Gastroesophageal sphincter (tissue), 4 donors: Measurements from ENCODE around the gene LANCL1. TPM values are rescaled to one million over a fixed set of nuclear protein-coding genes. Genes with fewer than 3 reads are reported as not detected.

Experiments used
- ATAC-seq: fragments of 150-250 bp; one replicate; pipeline ENCODE4 v1.9.1; 2016; ENCODE audit warnings: mild to moderate bottlenecking, moderate library complexity
- H3K27ac ChIP-seq, 4 donors: fragments of 200-600 bp; sonication (generic) in 3 of 4; 1 replicate in 3 of 4; 2 replicates in 1 of 4; pipeline ENCODE4 v1.5.1; 2016 to 2019
- H3K27me3 ChIP-seq: fragments of 200-600 bp; sonication (generic); one replicate; pipeline ENCODE4 v1.5.1; 2019
- H3K36me3 ChIP-seq, 2 donors: fragments of 200-600 bp; sonication (generic); one replicate each; pipeline ENCODE4 v1.5.1; 2019; ENCODE audit warnings: control low read depth in 1 of 2
- H3K4me1 ChIP-seq, 3 donors: fragments of 200-600 bp; sonication (generic); 1 replicate in 2 of 3; 2 replicates in 1 of 3; pipeline ENCODE4 v1.5.1; 2016 to 2019; ENCODE audit warnings: control low read depth in 2 of 3
- H3K4me3 ChIP-seq, 2 donors: fragments of 200-600 bp; sonication (generic); one replicate each; pipeline ENCODE4 v1.5.1; 2019; ENCODE audit warnings: mild to moderate bottlenecking in 1 of 2, moderate library complexity in 1 of 2
- H3K9me3 ChIP-seq, 3 donors: fragments of 200-600 bp; sonication (generic); one replicate each; pipeline ENCODE4 v1.5.1; 2017 to 2019; ENCODE audit warnings: control low read depth in 2 of 3
- EP300 ChIP-seq: sonication (generic); formaldehyde crosslinking; IDR thresholded peaks from one replicate; pipeline ENCODE4 v1.6.1; 2017; ENCODE audit warnings: antibody characterized with exemption, mild to moderate bottlenecking
- POLR2A ChIP-seq, 2 donors: fragments of 450-650 bp; IDR thresholded peaks; one replicate each; pipeline ENCODE4 v1.6.1; 2017; ENCODE audit warnings: antibody characterized with exemption in 2 of 2, mild to moderate bottlenecking in 2 of 2, moderate library complexity in 1 of 2
- POLR2AphosphoS5 ChIP-seq: sonication (generic); formaldehyde crosslinking; IDR thresholded peaks from one replicate; pipeline ENCODE4 v1.6.1; 2017; ENCODE audit warnings: antibody characterized with exemption
- WGBS, 2 donors: methylation state at CpG; one replicate each; pipeline ENCODE4 v1.1.5; 2018; ENCODE audit warnings: low coverage in 1 of 2; 5-methylcytosine and 5-hydroxymethylcytosine counted together
- total RNA-seq, 4 donors: library from RNA; depleted of rRNA; stranded (reverse); fragments of >200 nt; gene quantifications; one replicate each; pipeline ENCODE4 v1.1.0, GENCODE V29; 2016
- TF ChIP-seq, protein P1 (sequence below), 4 experiments: fragments of 200-600 bp in 2 of 4; fragments of 450-650 bp in 2 of 4; sonication (generic) in 1 of 4; IDR thresholded peaks; one replicate each; pipeline ENCODE4 v1.5.1; 2017 to 2019; ENCODE audit warnings: antibody characterized with exemption in 4 of 4, mild to moderate bottlenecking in 2 of 4, moderate library complexity in 2 of 4

Gene LANCL1
- total RNA-seq, 4 donors from 2014 or later = 33.0 to 44.4 (median 34.8) TPM

DNA sequence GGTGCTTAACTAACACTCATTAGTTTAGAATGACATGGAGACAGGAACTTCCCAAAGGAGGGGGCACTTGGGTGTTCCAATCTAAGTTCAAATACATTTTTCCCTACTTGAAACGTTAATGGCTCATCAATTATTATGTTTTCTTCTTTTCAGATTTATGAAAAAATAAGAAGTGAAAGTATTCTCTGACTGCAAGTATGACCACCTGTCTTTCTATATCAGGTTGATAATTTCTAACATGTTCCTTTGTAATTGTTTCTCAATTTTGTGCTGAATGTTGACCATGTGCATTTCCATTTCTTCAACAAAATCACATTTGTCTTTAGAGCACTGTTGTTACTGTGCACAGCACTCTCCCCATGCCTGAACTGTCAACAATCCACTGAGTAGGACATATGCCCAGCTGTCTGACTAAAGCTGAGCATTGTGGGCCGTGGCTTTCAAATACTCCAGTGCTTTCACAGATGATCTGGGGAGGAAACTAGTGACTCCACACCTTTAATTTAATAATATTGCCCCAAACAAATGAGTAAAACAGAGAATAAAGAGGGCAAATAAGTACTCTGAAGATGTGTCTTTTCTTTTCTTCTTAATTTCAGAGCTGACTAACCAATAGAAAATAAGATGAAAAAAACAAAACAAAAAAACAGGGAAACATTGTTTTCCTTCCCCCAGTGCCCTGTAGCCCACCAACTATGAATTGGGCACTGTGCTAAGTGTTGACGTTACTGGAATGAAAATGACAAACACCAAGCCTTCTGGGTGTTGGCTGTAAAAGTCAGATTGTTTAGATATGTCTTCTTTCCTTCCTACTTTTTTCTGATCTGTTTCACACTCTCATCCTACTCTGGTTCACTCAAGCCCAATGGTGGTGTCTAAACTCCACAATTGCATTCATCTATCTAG is 16.0 kb downstream of the LANCL1 start:
- no peaks in the 10 kb centered on the region for H3K27me3 ChIP-seq
- H3K36me3 ChIP-seq = peaks cover 0 to 80% of the 10 kb centered on the region in 2 donors
- H3K4me1 ChIP-seq = peaks cover 0 to 5% (median 0%) of the 10 kb centered on the region in 3 donors
- TF ChIP-seq EP300 (no peak), POLR2A (IDR thresholded peaks at IDR 0.05) (no peak), POLR2AphosphoS5 (no peak)
- TF ChIP-seq, protein P1, sequence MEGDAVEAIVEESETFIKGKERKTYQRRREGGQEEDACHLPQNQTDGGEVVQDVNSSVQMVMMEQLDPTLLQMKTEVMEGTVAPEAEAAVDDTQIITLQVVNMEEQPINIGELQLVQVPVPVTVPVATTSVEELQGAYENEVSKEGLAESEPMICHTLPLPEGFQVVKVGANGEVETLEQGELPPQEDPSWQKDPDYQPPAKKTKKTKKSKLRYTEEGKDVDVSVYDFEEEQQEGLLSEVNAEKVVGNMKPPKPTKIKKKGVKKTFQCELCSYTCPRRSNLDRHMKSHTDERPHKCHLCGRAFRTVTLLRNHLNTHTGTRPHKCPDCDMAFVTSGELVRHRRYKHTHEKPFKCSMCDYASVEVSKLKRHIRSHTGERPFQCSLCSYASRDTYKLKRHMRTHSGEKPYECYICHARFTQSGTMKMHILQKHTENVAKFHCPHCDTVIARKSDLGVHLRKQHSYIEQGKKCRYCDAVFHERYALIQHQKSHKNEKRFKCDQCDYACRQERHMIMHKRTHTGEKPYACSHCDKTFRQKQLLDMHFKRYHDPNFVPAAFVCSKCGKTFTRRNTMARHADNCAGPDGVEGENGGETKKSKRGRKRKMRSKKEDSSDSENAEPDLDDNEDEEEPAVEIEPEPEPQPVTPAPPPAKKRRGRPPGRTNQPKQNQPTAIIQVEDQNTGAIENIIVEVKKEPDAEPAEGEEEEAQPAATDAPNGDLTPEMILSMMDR (IDR thresholded peaks at IDR 0.05) = no peak
- H3K9me3 ChIP-seq = no peaks in the 10 kb centered on the region
- no peak overlapping the region for H3K27ac ChIP-seq
- ATAC-seq = no peak
- 88 to 90% methylated on average over 3 of the region's 3 CpGs for WGBS, 2 donors
- H3K4me3 ChIP-seq = no peak overlapping the region

DNA sequence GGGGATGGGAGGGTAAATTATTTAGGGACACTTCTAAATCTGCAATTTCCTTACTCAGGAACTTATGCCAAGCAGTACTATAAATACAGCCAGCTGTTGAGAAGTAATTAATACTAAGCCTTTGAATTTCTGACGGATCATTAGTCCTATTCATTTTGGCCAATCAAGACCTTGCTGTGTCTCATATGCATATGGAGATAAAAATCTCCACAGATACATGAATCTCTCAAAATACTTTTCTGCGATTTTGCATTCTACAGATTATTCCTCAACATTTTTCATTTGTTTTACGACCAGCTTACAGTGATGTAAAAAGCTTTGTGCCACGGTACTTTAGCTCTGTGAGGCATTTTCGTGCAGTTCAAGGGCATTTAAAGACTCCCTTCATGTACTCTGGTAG is 16.7 kb downstream of the LANCL1 start:
- H3K4me3 ChIP-seq = no peak overlapping the region
- peaks cover 0 to 5% (median 0%) of the 10 kb centered on the region in 3 donors for H3K4me1 ChIP-seq
- no peaks in the 10 kb centered on the region for H3K9me3 ChIP-seq
- WGBS, 2 donors = 83 to 87% methylated on average over 5 of the region's 5 CpGs
- no peak for ATAC-seq
- no peak overlapping the region for H3K27ac ChIP-seq
- no peaks in the 10 kb centered on the region for H3K27me3 ChIP-seq
- H3K36me3 ChIP-seq = peaks cover 0 to 79% of the 10 kb centered on the region in 2 donors
- no peak for TF ChIP-seq EP300
- TF ChIP-seq, protein P1 (IDR thresholded peaks at IDR 0.05) = no peak
- TF ChIP-seq POLR2A (IDR thresholded peaks at IDR 0.05) = no peak
- TF ChIP-seq POLR2AphosphoS5 = no peak

DNA sequence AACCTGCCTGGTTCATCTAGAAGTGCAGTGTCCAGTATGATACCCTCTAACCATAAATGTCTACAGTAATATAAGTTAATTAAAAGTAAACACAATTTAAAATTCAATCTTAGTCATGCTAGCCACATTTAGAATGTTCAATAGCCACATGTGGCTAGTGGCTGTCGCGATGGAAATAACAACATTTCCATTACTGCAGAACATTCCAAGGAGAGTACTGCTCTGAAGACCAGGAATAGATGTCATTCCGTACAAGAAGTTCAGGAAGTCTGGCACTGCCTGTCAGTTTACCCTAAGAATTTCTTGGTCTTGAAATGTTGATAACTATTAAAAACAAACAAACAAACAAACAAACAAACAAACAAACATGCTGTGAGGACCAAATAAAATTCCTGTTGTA is 17.2 kb downstream of the LANCL1 start:
- no peak for ATAC-seq
- TF ChIP-seq POLR2AphosphoS5 (no peak), POLR2A (IDR thresholded peaks at IDR 0.05) (no peak), EP300 (no peak)
- TF ChIP-seq, protein P1 (IDR thresholded peaks at IDR 0.05) = no peak
- Histone ChIP-seq H3K4me1 (peaks cover 0 to 5% (median 0%) of the 10 kb centered on the region in 3 donors), H3K27ac (no peak overlapping the region), H3K4me3 (no peak overlapping the region), H3K36me3 (peaks cover 0 to 80% of the 10 kb centered on the region in 2 donors), H3K9me3 (no peaks in the 10 kb centered on the region), H3K27me3 (no peaks in the 10 kb centered on the region)
- WGBS, 2 donors = 73 to 96% methylated on average over 3 of the region's 3 CpGs

DNA sequence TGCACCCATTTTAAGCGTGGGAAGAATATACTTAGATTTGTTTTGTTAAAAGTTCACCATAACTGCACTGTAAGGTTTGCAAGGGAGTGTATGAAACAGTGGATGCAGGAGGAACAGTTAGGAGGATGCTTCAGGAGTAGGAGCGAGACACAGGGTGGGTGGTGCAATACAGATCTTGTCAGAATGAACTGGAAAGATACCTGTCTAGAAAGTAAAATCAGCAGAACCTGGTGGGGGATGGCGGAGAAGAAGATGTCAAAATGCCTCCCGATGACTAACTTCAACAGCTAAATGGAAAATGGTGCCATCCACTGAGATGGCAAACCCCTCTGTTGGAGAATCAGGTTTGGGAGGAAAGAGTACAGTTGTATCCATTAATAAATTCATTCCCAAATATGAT is 18.2 kb downstream of the LANCL1 start:
- Histone ChIP-seq H3K27ac (no peak overlapping the region), H3K4me3 (no peak overlapping the region), H3K27me3 (no peaks in the 10 kb centered on the region), H3K9me3 (no peaks in the 10 kb centered on the region), H3K36me3 (peaks cover 0 to 82% of the 10 kb centered on the region in 2 donors), H3K4me1 (peaks cover 0 to 5% (median 0%) of the 10 kb centered on the region in 3 donors)
- 91 to 98% methylated on average over 4 of the region's 4 CpGs for WGBS, 2 donors
- no peak for ATAC-seq
- TF ChIP-seq, protein P1 (IDR thresholded peaks at IDR 0.05) = no peak
- no peak for TF ChIP-seq EP300
- no peak for TF ChIP-seq POLR2AphosphoS5
- TF ChIP-seq POLR2A (IDR thresholded peaks at IDR 0.05) = no peak

- ATAC-seq = no peak
- peaks cover 0 to 89% of the 10 kb centered on the region in 2 donors for H3K36me3 ChIP-seq
- H3K27me3 ChIP-seq = no peaks in the 10 kb centered on the region
- 83 to 89% methylated on average over 1 of the region's 1 CpG for WGBS, 2 donors
- H3K4me3 ChIP-seq = no peak overlapping the region
- no peak overlapping the region for H3K27ac ChIP-seq
- no peak for TF ChIP-seq EP300
- TF ChIP-seq, protein P1 (IDR thresholded peaks at IDR 0.05) = no peak
- no peak for TF ChIP-seq POLR2A (IDR thresholded peaks at IDR 0.05)
- no peaks in the 10 kb centered on the region for H3K9me3 ChIP-seq
- no peaks in the 10 kb centered on the region for H3K4me1 ChIP-seq
These were observed 20.0 kb downstream of the LANCL1 start for GRCh38 chr2:210456571-210456970.
